ENCODE measurements around the gene SCAP. TPM values are rescaled to one million over a fixed set of nuclear protein-coding genes. Genes with fewer than 3 reads are reported as not detected.

Gene SCAP
- total and polyA plus RNA-seq, 2 of the 13 experiments (the other 11 are each of a cell fraction or from before 2014, with no cell fraction given): 40.4 to 53.3 TPM

GRCh38 chr3:47475570-47476329 is at the start of gene SCAP (continued):
- TF ChIP-seq SATB2 (CRISPR knock-in tag; IDR thresholded peaks at IDR 0.05): no peak
- peak; percentile 94 for TF ChIP-seq IRF2 (CRISPR knock-in tag; IDR thresholded peaks at IDR 0.05)
- TF ChIP-seq ZNF780A (CRISPR knock-in tag; IDR thresholded peaks at IDR 0.05): no peak
- TF ChIP-seq ATF4 (CRISPR knock-in tag; IDR thresholded peaks at IDR 0.05): 0 out of 4 replicates have a peak, but pooled peaks of 1 of the 2 experiments have one; percentile 5
- TF ChIP-seq RXRA (CRISPR knock-in tag; IDR thresholded peaks at IDR 0.05): peak; percentile 98
- TF ChIP-seq ZNF687 (CRISPR knock-in tag; IDR thresholded peaks at IDR 0.05): peak; percentile 94
- no peak; the same call in 1 of the 2 replicates for TF ChIP-seq PLSCR1 (CRISPR knock-in tag; IDR thresholded peaks at IDR 0.05; ENCODE audit: borderline replicate concordance)
- TF ChIP-seq ASH2L (IDR thresholded peaks at IDR 0.05; ENCODE audit: insufficient read length, low read depth, low read length): peak; percentile 85
- 0 out of 2 replicates have a peak, but pooled peaks have one; percentile 53 for TF ChIP-seq ZSCAN25 (CRISPR knock-in tag; IDR thresholded peaks at IDR 0.05)
- TF ChIP-seq ZNF10 (CRISPR knock-in tag; IDR thresholded peaks at IDR 0.05; ENCODE audit: borderline replicate concordance, low read depth): no peak
- TF ChIP-seq TAF15 (IDR thresholded peaks at IDR 0.05; ENCODE audit: low read depth, low read length, poor library complexity, severe bottlenecking): no peak
- no peak for TF ChIP-seq SSRP1 (CRISPR knock-in tag; IDR thresholded peaks at IDR 0.05)
- TF ChIP-seq ZNF792 (CRISPR knock-in tag; IDR thresholded peaks at IDR 0.05): peak; percentile 84
- no peak; the same call in 1 of the 2 replicates for TF ChIP-seq ZNF563 (CRISPR knock-in tag; IDR thresholded peaks at IDR 0.05)
- no peak for TF ChIP-seq ZNF577 (CRISPR knock-in tag; IDR thresholded peaks at IDR 0.05; ENCODE audit: borderline replicate concordance, low read depth)
- TF ChIP-seq SETDB1 (CRISPR knock-in tag; IDR thresholded peaks at IDR 0.05; ENCODE audit: borderline replicate concordance): no peak
- no peak for TF ChIP-seq PCBP2 (optimal IDR thresholded peaks at IDR 0.05; ENCODE audit: low read depth, low read length, poor library complexity, severe bottlenecking)
- TF ChIP-seq ATF1 (CRISPR knock-in tag; IDR thresholded peaks at IDR 0.05): no peak
- peak; percentile 87 for TF ChIP-seq GATAD1 (CRISPR knock-in tag; IDR thresholded peaks at IDR 0.05)
- peak; percentile 34 for TF ChIP-seq E2F1 (CRISPR knock-in tag; IDR thresholded peaks at IDR 0.05)
- peak; percentile 29; the same call in 1 of the 2 replicates for TF ChIP-seq ZBTB20 (CRISPR knock-in tag; IDR thresholded peaks at IDR 0.05; ENCODE audit: borderline replicate concordance, low read depth)
- TF ChIP-seq ARNT2 (CRISPR knock-in tag; IDR thresholded peaks at IDR 0.05; ENCODE audit: low read depth): peak; percentile 23; the same call in 1 of the 2 replicates
- TF ChIP-seq EHMT2 (IDR thresholded peaks at IDR 0.05; ENCODE audit: borderline replicate concordance, low read depth, low read length): no peak

Measured in HepG2 (cell line).